ELR (cell line): ENCODE data around the gene DPYSL3.
"Not testable (repeated sequence)": the region's sequence is repeated elsewhere in the genome, so short reads cannot be mapped to it uniquely, and the experiment has no call there.

Source experiments
- DNase-seq: peaks from one replicate; pipeline ENCODE4 v3.0.0-alpha.2; 2015; ENCODE audit warnings: low read depth

Gene DPYSL3

DNA sequence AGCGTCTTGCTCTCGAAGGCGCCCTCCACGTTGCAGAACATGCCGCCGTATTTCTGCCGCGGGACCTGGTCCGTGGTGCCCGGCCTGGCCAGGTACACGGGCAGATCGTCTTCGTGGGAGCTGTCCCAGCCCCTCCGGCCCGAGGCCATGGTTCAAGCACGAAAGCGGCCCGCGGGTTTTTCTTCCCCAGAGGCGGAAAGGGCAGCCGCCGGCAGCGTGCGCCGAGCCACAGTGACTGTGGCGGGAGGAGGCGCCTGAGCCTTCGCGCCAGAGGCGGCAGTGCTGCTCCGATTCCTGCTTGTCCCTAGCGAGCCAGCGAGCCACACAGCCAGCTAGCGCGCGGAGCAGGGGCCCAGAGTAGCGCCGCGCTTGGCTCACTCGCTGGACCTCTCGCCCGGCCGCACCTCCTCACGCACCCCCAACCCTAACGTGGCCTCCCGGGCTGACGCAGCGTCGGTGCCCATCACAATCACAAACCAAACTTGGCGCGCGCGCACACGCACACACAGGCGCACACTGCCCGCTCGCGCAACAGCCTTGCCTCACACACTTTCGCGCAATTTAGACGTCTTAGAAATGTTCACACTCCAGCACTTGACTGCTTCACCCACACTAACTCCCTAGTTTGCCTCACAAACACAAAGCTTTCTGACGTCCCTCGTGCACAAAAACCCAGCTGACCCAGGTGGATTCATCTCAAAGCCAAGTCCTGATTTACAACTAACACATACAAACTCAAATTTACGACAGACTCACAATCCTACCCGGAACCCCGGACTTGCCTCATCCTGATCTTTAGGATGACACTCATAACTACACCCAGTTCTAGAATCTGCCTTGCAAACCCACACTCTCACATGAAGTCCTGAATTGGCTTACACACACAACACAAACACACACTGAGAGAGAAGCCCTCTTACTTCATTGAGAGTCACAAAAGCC lies at the start of gene DPYSL3:
Gene DPYSL3 (minus strand): TSS at position 359 of the 942 bp plus-strand sequence. CDS start 210 bp downstream, at position 149.
- peak; percentile 89 for DNase-seq

DNA sequence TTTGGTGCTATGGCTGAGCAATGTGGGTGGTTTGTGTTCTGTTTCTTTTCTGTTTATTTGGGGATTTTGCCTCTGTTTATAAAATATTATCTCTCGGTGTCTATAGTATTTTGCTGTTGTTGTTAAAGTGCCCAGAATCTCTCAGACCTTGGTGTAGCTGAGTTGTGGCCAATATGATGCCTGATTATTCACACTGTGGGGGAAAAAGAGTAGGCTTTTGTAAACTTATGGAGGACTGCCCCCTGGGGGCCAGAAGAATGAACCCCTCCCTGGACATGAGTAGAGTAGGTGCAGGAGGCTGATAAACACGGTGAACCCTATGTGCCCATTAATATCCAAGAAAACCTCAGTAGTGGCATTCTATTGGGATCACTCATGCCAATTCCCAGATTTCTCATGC lies 49.0 kb upstream of the DPYSL3 start:
- peak; percentile 86 for DNase-seq

DNA sequence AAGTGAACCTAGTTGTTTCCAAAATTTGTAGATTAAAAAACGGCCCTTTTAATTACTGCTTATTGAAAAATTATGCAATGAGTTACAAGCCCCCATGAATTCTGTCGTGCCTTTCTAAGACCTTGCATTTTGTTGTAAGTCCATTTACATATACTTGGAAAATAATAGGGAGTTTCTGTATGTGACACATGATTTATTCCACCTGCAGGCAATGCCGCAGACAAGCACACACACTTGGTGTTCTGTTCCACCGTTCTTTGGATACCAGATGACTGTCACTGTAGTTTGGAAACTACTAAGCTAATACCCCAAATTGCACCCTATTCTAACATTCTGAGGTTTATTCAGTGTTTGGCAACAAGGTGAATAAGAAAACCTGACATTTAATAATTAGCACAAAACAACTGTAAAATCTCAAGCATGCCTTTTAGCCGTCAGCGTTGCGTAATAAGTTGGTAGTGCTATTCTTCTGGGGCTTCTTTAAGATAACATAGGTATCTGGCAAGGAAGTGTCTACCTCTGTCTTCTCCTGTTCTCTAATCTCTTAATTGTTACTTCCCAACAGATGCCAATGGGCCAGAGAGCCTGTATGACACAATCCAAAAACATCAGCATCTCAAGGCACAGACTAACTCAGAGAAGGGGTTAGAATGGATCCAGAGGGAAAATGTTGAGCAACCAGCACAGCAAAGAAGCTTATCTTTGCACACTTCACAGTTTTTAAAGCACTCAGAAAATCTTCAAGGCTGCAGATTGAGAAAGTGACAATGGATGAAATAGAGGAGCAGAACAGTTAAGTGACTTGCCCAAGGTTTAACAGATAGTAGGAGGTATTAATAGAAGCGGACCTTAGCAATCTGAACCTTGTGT lies 48.2 kb upstream of the DPYSL3 start:
- no peak for DNase-seq

DNA sequence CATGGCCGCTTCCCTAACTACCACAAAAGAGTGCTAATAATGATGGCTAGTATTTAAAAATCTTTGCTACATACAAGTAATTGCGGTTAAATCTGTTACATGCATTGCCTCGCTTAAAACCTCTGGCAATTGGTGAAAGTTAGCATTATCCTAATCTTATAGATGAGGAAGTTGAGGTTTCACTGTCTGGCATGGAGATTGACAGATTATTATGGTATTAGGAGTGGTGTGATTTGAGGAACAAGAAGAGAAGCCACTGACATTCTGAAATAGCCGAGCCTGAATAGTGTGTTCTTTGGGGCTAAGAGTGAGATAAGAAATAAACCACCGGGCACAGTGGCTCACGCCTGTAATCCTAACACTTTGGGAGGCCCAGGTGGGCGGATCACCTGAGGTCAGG lies 45.3 kb upstream of the DPYSL3 start:
- DNase-seq, result no peak

DNA sequence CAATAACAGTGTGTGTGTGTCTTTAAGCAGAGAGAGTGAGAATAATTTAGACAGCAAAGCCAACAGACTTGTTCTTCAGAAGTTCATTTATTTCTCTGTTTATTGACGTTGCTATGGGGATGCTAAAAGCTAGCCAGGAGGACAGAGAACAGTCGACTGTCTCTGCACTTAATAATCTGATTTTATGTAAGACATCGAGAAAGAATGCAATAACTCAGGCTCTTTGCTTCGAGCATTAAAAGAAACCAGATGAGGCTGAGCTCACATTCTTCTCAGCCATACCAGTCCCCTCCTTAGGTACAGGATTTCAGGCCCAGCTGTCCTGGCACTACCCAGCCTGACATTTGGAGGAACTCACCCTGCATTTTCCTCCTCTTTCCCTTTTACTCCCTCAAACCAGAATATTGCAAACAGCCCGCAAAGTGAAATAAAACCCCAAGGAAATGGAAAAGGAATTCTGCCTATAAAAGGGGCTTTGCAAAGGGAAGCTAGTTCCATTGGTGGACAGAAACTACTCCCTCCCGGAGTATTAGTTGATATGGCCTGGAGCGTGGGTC lies 44.5 kb upstream of the DPYSL3 start:
- DNase-seq, result peak; percentile 40

DNA sequence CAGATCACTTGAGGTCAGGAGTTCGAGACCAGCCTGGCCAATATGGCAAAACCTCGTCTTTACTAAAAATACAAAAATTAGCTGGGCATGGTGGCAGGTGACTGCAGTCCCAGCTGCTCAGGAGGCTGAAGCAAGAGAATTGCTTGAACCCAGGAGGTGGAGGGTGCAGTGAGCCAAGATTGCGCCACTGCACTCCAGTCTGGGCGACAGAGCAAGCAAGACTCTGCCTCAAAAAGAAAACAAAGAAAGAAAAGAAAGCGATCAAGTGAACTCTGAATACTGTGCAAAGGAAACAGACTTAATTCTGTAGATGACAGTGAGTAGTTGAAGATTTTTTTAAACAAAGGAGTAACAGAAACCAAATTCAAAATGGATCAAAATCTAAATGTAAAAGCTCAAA lies 43.9 kb upstream of the DPYSL3 start:
- DNase-seq, result not testable (repeated sequence)

DNA sequence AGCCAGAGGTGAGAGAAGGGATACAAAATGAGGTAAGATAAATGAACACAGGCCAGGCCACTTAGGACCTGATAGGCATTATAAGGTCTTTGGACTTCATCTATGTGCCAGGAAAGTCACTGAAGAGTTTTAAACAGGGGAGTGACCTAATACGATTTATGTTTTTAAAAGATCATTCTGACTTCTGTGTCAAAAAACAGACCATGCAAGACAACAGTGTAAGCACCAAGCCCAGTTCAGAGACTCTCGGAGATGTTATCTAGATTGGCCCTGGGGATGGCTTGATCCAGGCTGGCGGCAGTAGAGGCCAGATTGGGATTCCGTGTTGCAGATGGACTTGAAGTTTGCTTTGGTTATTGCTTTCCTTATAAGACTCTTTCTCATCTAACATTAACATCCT lies 43.0 kb upstream of the DPYSL3 start:
- DNase-seq, result no peak

DNA sequence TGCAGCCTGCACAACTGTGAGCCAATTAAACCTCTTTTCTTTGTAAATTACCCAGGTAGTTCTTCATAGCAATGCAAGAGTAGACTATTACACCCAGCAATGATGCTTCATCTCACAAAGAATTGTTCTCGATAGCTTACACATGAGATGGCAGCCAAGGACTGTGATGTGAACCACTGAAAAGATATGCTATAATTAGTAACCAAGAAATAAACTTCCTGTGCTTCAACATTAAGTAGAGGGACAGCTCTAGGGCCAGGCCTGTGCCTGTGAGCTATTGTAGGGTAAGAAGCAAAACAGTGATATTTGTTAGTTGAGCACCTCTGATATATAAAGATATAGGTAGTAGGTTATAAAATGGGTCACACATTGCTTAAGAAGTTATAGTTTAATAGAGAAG lies 41.8 kb upstream of the DPYSL3 start:
- DNase-seq, result no peak

DNA sequence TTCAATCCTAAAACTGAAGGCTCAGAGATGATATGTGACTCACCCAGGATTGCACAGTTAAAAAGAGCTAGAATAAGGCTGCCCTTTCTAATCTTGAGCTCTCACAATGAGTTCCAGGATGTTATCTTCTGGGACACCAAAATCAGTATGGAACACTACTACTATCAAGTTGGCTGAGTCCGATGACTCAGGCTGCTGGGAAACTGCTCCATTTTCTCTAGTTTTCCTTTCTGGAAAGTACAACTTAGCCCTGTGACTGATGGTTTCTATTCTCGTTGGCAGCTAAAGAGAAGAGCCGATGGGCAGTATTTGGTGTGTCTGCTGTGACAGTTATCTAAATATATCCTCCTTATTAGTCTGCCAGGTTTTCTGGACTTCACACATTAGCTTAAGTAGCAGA lies 37.9 kb upstream of the DPYSL3 start:
- no peak for DNase-seq

DNA sequence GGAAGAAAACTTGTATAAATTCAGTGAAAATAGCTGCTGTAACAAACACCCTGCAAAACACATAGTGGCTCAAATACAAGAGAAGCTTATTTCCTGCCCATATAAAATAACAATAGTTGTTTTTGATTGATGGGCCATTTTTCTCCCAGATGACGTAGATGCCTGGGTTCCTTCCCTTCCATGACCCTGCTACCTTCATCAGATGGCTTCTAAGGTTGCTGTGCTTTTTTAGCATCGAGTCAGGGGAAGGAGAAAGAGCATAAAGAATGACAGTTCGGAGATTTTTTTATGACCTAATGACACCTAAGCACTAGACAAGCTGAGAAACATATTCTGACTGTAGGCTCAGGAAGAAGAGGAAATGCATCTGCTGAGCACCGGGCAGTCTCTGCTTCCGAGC lies 34.7 kb upstream of the DPYSL3 start:
- no peak for DNase-seq

DNA sequence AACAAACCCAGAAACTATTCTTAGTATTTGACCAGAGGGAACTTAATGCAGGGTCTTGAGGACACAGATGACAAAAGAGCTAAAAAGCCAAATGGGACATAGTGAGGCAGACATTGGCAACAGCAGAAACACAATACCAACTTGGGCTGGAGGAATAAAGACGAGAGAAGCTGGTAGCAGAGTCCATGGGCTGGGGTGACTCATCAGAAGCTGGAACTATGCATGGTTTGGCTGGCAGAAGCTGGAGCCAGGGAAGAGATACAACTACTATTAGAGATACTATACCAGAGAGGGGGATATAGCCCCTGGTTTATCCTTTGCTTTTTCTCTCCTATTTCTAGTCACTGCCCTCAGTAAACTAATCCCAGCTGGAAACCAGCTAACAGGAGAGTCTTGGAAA lies 29.2 kb upstream of the DPYSL3 start:
- DNase-seq, result peak; percentile 54

DNA sequence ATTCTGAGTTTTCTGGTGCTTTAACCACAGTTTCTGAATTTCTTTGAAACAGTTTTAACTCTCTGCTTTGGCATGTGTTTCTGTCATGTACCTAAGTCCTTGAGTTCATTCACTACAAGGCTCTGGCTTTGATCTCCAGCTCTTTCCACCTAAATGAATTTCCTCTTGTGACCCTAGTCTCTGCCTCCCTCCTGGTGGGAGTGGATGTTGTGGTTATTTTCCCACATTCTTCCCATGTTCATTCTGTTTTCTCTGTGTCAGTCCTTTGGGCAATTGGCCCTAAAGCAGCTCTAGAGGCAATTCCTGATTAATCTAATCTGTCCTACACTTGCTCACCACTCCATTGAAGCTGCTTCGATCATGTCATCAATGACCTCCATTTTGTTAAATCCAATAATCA lies 28.4 kb upstream of the DPYSL3 start:
- DNase-seq, result no peak

DNA sequence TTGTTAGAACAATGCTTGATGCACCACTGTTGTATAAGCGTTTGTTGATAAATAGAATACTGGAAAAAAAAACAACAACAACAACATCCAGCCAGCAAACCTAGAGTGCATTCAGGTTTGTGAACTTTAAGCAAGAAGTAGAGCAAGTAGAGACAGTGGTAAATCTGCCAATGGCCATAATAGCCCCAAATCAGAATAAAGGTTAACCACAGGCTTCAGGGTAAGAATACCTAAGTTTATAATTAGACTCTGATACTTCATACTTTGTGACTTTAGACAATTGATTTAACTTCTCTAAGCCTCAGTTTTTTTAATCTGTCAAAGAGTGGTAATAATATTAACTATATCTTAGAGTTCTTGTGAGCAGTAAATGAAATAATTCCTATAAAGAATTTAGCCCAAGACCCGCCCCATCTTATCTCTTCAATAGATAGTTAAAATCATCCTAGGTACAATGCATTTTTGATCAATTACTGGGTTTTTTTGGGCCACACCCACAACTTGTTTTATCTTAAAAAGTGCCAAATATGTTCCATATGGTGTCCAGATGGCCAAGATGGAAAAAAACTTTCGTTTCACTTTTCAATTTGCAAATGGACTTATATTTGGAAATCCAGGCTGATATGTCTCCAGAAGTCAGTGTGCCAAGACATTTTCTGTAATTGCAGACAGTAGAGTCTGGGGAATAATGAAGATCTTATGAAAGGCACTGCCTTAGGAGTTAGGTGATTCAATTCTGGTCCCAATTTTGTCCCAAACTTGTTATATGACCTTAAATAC lies 24.5 kb upstream of the DPYSL3 start:
- peak; percentile 54 for DNase-seq

DNA sequence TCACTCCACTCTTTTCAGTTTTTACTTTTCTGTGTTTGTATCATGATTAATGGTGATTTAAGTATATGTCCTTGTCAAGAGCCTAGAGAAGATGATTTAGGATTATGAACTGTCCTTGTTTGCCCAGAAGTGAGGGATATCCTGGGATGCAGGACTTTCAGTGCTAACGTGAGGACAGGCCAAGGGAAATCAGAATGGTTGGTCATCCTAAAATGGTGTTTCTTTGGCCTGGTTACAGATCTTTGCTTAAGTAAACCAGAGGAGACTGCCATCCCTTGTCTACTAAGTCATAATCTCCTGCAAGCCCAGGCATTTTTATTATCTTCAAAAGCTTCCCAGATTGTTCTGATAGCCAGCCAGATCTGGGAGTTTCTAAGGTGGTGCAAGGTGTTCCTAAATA lies 22.3 kb upstream of the DPYSL3 start:
- DNase-seq, result no peak

DNA sequence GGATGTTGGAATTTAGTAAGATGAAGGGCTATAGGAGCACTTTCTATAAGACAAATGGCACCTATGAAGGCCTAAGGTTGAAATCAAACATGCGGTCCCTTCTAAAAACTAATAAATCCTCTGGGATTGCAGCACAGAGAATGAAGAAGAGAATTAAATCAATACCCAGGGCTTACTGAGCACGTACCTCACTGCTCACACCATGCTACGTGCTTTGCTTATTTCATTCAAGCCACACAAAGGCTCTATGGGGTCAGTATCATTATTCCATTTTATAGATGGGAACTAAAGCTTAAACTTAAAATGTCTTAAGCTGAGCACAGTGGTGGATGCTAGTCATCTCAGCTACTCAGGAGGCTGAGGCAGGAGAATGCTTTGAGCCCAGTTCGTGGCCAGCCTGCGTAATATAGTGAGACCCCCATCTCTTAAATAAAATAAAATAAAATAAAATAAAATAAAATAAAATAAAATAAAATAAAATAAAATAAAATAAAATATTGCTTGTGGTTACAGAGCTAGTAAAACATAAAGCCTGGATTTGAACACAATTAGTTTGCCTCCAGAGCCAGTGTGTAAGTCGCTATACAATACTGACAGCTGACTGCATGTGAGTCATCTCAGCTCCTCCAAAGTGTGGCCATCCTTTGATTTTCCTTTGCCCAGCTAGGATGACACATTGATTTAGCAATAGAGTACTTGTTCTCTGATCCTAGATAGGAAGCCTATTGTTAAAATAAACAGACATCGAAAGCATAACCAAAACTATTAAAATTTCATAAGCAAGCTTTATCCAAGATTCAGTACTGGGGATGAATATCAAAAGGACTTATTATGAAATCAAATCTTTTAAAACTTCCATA lies 20.9 kb upstream of the DPYSL3 start:
- peak; percentile 95 for DNase-seq

DNA sequence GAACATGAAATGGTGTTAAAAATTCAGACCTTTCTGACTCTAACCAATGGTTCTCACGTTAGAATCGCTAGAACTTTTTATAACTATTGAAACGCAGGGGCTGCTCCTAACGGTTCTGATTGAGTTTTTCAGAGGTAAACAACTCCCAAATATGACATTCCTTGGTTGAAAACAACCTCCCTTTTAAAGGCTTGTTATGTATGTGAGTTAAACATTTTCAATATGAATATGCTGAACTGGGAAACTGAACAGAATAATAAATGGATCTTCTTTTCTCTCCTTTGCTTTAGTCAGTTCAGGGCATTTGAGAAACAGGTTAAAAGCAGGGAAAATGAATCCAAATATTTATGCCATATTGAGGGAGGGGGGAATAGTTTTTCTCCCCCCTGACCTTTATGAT lies 13.2 kb upstream of the DPYSL3 start:
- DNase-seq, result no peak

DNA sequence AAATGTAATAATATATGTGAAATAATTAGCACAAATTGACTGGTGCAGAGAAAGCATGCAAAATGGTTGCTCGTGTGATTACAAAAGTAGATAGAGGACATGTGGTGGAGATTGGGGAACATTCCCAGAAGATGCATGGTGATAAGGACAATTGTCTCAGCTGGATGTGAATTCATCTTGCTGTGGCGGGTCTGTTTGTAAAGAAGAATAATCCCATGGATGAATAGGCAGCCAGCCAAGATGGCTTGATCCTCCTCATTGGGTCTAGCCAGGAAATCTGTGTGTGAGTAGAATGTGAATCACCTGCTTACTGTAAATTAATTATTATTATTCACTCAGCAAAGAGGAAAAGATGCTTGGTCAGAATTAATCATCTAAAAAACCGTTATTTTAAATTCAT lies 12.6 kb upstream of the DPYSL3 start:
- DNase-seq, result peak; percentile 94

DNA sequence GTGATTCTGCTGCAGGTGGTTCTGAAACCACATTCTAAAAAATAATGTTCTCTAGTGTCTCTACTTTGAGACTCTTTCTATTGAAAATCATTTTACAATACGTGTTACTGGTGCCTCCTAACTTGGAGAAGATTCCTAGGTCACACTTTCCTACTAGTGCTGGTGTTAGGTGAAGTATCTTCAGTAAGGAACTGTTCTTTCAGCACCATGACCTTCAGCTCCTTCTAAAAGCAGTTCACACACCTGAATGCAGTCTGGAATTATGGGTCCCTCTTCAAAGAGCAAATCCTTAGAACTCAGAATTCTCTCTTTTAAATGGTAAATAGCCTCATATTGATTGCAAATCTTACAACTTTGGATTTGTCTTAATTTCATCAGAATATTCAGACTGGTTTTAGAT lies 10.6 kb upstream of the DPYSL3 start:
- peak; percentile 19 for DNase-seq

DNA sequence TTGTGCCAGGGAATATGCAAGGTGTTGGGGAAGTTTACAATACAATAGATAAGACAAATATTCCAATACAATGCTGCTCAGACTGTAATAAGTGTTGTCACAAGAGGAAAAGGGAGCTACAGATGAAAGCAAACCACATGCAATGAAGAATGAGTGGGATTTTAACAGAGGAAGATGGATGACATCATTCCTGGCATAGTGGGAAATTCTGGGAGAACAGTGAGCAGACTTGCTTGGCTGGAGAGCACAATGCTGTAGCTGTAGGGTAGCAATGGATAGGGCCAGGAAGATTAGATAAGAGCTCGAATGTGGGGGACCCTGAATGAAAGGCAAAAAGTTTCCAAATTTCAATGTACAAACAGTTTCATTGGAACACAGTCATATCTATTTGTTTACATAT lies 9.5 kb upstream of the DPYSL3 start:
- peak; percentile 31 for DNase-seq

DNA sequence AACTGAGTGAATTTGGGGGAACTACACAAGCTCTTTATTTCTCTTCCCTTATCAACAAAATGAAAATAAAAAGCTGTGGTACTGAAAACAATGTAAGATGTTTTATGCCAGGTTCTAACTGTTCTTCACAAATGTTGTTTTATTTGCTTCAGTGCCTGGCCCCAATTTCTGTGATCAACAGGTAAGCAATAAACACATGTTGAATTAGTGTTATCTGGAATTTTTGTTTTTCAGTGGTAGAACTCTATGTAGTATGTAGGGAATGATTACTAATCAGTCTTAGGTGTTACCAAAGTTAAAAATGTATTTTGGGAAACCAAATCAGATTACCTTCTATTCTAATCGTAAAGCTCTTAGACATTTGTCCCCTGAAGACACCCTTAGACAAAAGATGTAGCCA lies 7.5 kb upstream of the DPYSL3 start:
- DNase-seq, result no peak

DNA sequence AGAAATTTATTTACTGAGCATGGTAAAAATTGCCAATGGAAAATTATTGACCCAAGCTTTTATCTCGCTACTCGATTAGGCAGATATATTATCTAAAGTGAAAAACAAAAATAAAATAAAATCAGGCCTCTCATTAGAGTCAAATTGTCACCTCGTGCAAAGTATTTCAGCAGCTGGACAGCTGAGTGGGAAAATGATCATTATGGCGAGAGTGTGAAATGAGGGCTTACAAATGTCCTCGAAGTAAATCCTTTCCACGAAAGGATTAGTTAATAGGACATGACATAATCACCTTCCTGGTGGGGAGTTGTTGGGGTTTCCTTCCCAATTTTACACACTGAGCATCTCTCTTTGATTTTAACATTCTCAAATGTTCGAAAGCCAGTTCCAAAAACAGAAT lies 5.4 kb upstream of the DPYSL3 start:
- DNase-seq, result no peak
